Measurements from ENCODE around the gene RBM22.

The RBM22 gene

GRCh38 chr5:150710165-150710564 is 9.3 kb upstream of the RBM22 start:
- H3K4me1 ChIP-seq (ENCODE audit: control insufficient read depth, insufficient read depth, low read length): no peaks in the 10 kb centered on the region
- no peaks in the 10 kb centered on the region for H3K27me3 ChIP-seq (ENCODE audit: control insufficient read depth, insufficient read depth, low read length)
- H3K36me3 ChIP-seq (ENCODE audit: control insufficient read depth, insufficient read depth, low read length): peaks cover 5% of the 10 kb centered on the region
- H3K27ac ChIP-seq (ENCODE audit: low read length): no peak overlapping the region
- no CpG with 5 or more reads among the region's 2 CpGs for WGBS (ENCODE audit: insufficient coverage, insufficient read length)
- DNase-seq (ENCODE audit: low read depth, low spot score): no peak
- no peak overlapping the region for H3K4me3 ChIP-seq (ENCODE audit: low read length)
- no peaks in the 10 kb centered on the region for H3K9me3 ChIP-seq (ENCODE audit: control insufficient read depth, insufficient read depth, low read length)

GRCh38 chr5:150706776-150707390 is 6.0 kb upstream of the RBM22 start:
- H3K9me3 ChIP-seq (ENCODE audit: control insufficient read depth, insufficient read depth, low read length): no peaks in the 10 kb centered on the region
- no peak overlapping the region for H3K27ac ChIP-seq (ENCODE audit: low read length)
- H3K4me3 ChIP-seq (ENCODE audit: low read length): no peak overlapping the region
- no peaks in the 10 kb centered on the region for H3K4me1 ChIP-seq (ENCODE audit: control insufficient read depth, insufficient read depth, low read length)
- no CpG with 5 or more reads among the region's 4 CpGs for WGBS (ENCODE audit: insufficient coverage, insufficient read length)
- no peak for DNase-seq (ENCODE audit: low read depth, low spot score)
- H3K27me3 ChIP-seq (ENCODE audit: control insufficient read depth, insufficient read depth, low read length): no peaks in the 10 kb centered on the region
- peaks cover 5% of the 10 kb centered on the region; the same call in 1 of the 2 replicates for H3K36me3 ChIP-seq (ENCODE audit: control insufficient read depth, insufficient read depth, low read length)

- no CpG with 5 or more reads among the region's 3 CpGs for WGBS (ENCODE audit: insufficient coverage, insufficient read length)
- Histone ChIP-seq H3K9me3 (ENCODE audit: control insufficient read depth, insufficient read depth, low read length) (no peaks in the 10 kb centered on the region), H3K36me3 (ENCODE audit: control insufficient read depth, insufficient read depth, low read length) (no peaks in the 10 kb centered on the region), H3K27me3 (ENCODE audit: control insufficient read depth, insufficient read depth, low read length) (no peaks in the 10 kb centered on the region), H3K4me1 (ENCODE audit: control insufficient read depth, insufficient read depth, low read length) (no peaks in the 10 kb centered on the region), H3K27ac (ENCODE audit: low read length) (no peak overlapping the region), H3K4me3 (ENCODE audit: low read length) (no peak overlapping the region)
- DNase-seq (ENCODE audit: low read depth, low spot score): no peak
These were observed 2.9 kb upstream of the RBM22 start for GRCh38 chr5:150703762-150704161.

DNA sequence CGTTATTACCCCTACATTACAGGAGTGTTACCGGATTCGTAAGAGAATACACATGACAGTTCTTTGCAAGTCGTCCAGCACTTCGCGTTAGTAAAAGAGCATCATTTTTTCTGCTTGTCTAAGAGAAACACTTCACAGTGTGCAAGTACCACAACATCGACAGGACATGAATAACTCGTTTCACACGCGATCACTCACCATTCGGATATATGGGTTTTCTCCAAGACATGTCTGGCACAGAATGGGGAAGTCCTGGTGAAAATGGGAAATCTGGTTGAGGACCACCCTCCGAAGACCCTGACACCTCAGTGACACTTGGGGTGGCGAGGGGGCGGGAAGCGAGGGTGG is 642 bp downstream of the RBM22 start:
- WGBS (ENCODE audit: insufficient coverage, insufficient read length): no CpG with 5 or more reads among the region's 15 CpGs
- Histone ChIP-seq H3K4me3 (ENCODE audit: low read length) (peak overlapping the region; percentile 99; the same call in 1 of the 2 replicates), H3K27ac (ENCODE audit: low read length) (no peak overlapping the region), H3K36me3 (ENCODE audit: control insufficient read depth, insufficient read depth, low read length) (peaks cover 9% of the 10 kb centered on the region; the same call in 1 of the 2 replicates), H3K27me3 (ENCODE audit: control insufficient read depth, insufficient read depth, low read length) (no peaks in the 10 kb centered on the region), H3K4me1 (ENCODE audit: control insufficient read depth, insufficient read depth, low read length) (no peaks in the 10 kb centered on the region), H3K9me3 (ENCODE audit: control insufficient read depth, insufficient read depth, low read length) (no peaks in the 10 kb centered on the region)
- no peak for DNase-seq (ENCODE audit: low read depth, low spot score)

DNA sequence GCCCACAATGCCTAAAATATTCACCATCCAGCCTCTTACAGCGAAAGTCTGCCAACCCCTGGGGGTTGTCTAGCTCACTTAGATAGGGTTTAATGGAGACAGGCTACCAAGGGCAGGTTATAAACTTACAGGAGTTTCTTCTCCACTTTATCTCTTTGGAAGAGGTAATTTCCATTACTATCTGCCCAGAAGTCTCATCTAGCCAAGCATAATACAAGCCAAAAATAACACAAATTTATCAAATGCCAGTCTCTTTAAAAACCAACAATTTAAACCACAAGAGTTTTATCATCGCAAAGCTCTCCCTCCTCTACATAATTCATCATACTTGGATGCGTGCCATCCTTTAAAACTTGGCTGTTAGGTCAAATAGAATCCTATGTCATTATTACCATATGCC is 6.2 kb downstream of the RBM22 start:
- no peaks in the 10 kb centered on the region for H3K4me1 ChIP-seq (ENCODE audit: control insufficient read depth, insufficient read depth, low read length)
- WGBS (ENCODE audit: insufficient coverage, insufficient read length): 100% methylated on average over 1 of the region's 3 CpGs
- peaks cover 36% of the 10 kb centered on the region; the same call in 1 of the 2 replicates for H3K36me3 ChIP-seq (ENCODE audit: control insufficient read depth, insufficient read depth, low read length)

GRCh38 chr5:150692276-150692675 is 8.6 kb downstream of the RBM22 start:
- Histone ChIP-seq H3K36me3 (ENCODE audit: control insufficient read depth, insufficient read depth, low read length) (peaks cover 30% of the 10 kb centered on the region; the same call in 1 of the 2 replicates), H3K4me1 (ENCODE audit: control insufficient read depth, insufficient read depth, low read length) (no peaks in the 10 kb centered on the region)
- no CpG with 5 or more reads among the region's 3 CpGs for WGBS (ENCODE audit: insufficient coverage, insufficient read length)

More for the DNA sequence above, 6.2 kb downstream of the RBM22 start:
- H3K4me3 ChIP-seq (ENCODE audit: low read length): no peak overlapping the region
- H3K27me3 ChIP-seq (ENCODE audit: control insufficient read depth, insufficient read depth, low read length): no peaks in the 10 kb centered on the region
- no peaks in the 10 kb centered on the region for H3K9me3 ChIP-seq (ENCODE audit: control insufficient read depth, insufficient read depth, low read length)
- H3K27ac ChIP-seq (ENCODE audit: low read length): no peak overlapping the region
- DNase-seq (ENCODE audit: low read depth, low spot score): no peak

GRCh38 chr5:150690760-150691159 is 10.1 kb downstream of the RBM22 start:
- WGBS (ENCODE audit: insufficient coverage, insufficient read length): 93% methylated on average over 1 of the region's 6 CpGs
- no peaks in the 10 kb centered on the region for H3K9me3 ChIP-seq (ENCODE audit: control insufficient read depth, insufficient read depth, low read length)
- no peak overlapping the region for H3K4me3 ChIP-seq (ENCODE audit: low read length)
- no peak overlapping the region for H3K27ac ChIP-seq (ENCODE audit: low read length)
- no peaks in the 10 kb centered on the region for H3K27me3 ChIP-seq (ENCODE audit: control insufficient read depth, insufficient read depth, low read length)
- no peaks in the 10 kb centered on the region for H3K4me1 ChIP-seq (ENCODE audit: control insufficient read depth, insufficient read depth, low read length)
- H3K36me3 ChIP-seq (ENCODE audit: control insufficient read depth, insufficient read depth, low read length): peaks cover 27% of the 10 kb centered on the region; the same call in 1 of the 2 replicates
- no peak for DNase-seq (ENCODE audit: low read depth, low spot score)

More at GRCh38 chr5:150692276-150692675, 8.6 kb downstream of the RBM22 start:
- no peak for DNase-seq (ENCODE audit: low read depth, low spot score)
- Histone ChIP-seq H3K4me3 (ENCODE audit: low read length) (no peak overlapping the region), H3K27me3 (ENCODE audit: control insufficient read depth, insufficient read depth, low read length) (no peaks in the 10 kb centered on the region), H3K27ac (ENCODE audit: low read length) (no peak overlapping the region), H3K9me3 (ENCODE audit: control insufficient read depth, insufficient read depth, low read length) (no peaks in the 10 kb centered on the region)

DNA sequence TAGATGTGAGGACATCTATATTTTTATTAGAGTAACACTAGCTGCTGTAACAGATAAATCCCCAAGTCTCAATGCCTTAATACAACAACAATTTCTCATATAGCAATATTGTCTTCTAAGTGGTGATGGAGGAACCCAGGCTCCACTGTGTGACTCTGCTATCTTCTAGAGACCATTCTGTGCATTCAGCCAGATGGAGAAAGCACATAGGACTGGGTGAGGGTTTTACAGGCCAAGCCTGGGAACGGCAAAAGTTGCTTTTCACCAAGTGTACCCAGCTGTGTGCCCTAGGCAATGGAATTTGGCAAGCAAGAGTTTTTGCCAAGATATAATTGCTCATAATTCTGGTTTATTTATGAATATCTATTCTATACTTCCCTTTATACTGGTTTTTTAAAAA is 11.7 kb downstream of the RBM22 start:
- Histone ChIP-seq H3K9me3 (ENCODE audit: control insufficient read depth, insufficient read depth, low read length) (no peaks in the 10 kb centered on the region), H3K27me3 (ENCODE audit: control insufficient read depth, insufficient read depth, low read length) (no peaks in the 10 kb centered on the region), H3K4me3 (ENCODE audit: low read length) (no peak overlapping the region), H3K27ac (ENCODE audit: low read length) (no peak overlapping the region), H3K36me3 (ENCODE audit: control insufficient read depth, insufficient read depth, low read length) (peaks cover 22% of the 10 kb centered on the region; the same call in 1 of the 2 replicates), H3K4me1 (ENCODE audit: control insufficient read depth, insufficient read depth, low read length) (no peaks in the 10 kb centered on the region)
- no peak for DNase-seq (ENCODE audit: low read depth, low spot score)
- WGBS (ENCODE audit: insufficient coverage, insufficient read length): no CpG with 5 or more reads among the region's 1 CpG

- Histone ChIP-seq H3K27ac (ENCODE audit: low read length) (no peak overlapping the region), H3K27me3 (ENCODE audit: control insufficient read depth, insufficient read depth, low read length) (no peaks in the 10 kb centered on the region), H3K36me3 (ENCODE audit: control insufficient read depth, insufficient read depth, low read length) (no peaks in the 10 kb centered on the region; the same call in 1 of the 2 replicates), H3K4me3 (ENCODE audit: low read length) (no peak overlapping the region), H3K4me1 (ENCODE audit: control insufficient read depth, insufficient read depth, low read length) (peaks cover 5% of the 10 kb centered on the region), H3K9me3 (ENCODE audit: control insufficient read depth, insufficient read depth, low read length) (no peaks in the 10 kb centered on the region)
- DNase-seq (ENCODE audit: low read depth, low spot score): no peak
- no CpG with 5 or more reads among the region's 9 CpGs for WGBS (ENCODE audit: insufficient coverage, insufficient read length)
These were observed 24.3 kb downstream of the RBM22 start for GRCh38 chr5:150676578-150676977.

- DNase-seq (ENCODE audit: low read depth, low spot score): no peak
- Histone ChIP-seq H3K36me3 (ENCODE audit: control insufficient read depth, insufficient read depth, low read length) (no peaks in the 10 kb centered on the region; the same call in 1 of the 2 replicates), H3K9me3 (ENCODE audit: control insufficient read depth, insufficient read depth, low read length) (no peaks in the 10 kb centered on the region), H3K27ac (ENCODE audit: low read length) (no peak overlapping the region), H3K27me3 (ENCODE audit: control insufficient read depth, insufficient read depth, low read length) (no peaks in the 10 kb centered on the region), H3K4me3 (ENCODE audit: low read length) (no peak overlapping the region), H3K4me1 (ENCODE audit: control insufficient read depth, insufficient read depth, low read length) (peaks cover 8% of the 10 kb centered on the region)
- WGBS (ENCODE audit: insufficient coverage, insufficient read length): 100% methylated on average over 3 of the region's 6 CpGs
These were observed 25.8 kb downstream of the RBM22 start for GRCh38 chr5:150675069-150675468.

- no peaks in the 10 kb centered on the region for H3K9me3 ChIP-seq (ENCODE audit: control insufficient read depth, insufficient read depth, low read length)
- H3K36me3 ChIP-seq (ENCODE audit: control insufficient read depth, insufficient read depth, low read length): no peaks in the 10 kb centered on the region; the same call in 1 of the 2 replicates
- H3K4me3 ChIP-seq (ENCODE audit: low read length): no peak overlapping the region
- no peak overlapping the region for H3K27ac ChIP-seq (ENCODE audit: low read length)
- no peaks in the 10 kb centered on the region for H3K27me3 ChIP-seq (ENCODE audit: control insufficient read depth, insufficient read depth, low read length)
- DNase-seq (ENCODE audit: low read depth, low spot score): no peak
- WGBS (ENCODE audit: insufficient coverage, insufficient read length): no CpG with 5 or more reads among the region's 4 CpGs
- peaks cover 8% of the 10 kb centered on the region for H3K4me1 ChIP-seq (ENCODE audit: control insufficient read depth, insufficient read depth, low read length)
These were observed 26.5 kb downstream of the RBM22 start for GRCh38 chr5:150674341-150674821.

All from iPS DF 6.9 (cell line).